HCT116 (cell line): ENCODE measurements around the gene SPACA1. TPM values are rescaled to one million over a fixed set of nuclear protein-coding genes. Genes with fewer than 3 reads are reported as not detected.

Source experiments
- ATAC-seq: fragments of 200-7000 bp; cut with Tn5 transposase; 2 replicates; pipeline ENCODE4 v1.9.1; 2020; ENCODE audit warnings: mild to moderate bottlenecking, moderate library complexity
- BruUV-seq: library from RNA; stranded (reverse); fragments of 400-500 nt; replicated peaks from 2 replicates; lab custom pipeline; 2021; lab: Mats Ljungman, UMichigan
- CTCF ChIA-PET: fragments of 300-600 bp; sonication (Branson Sonifier 250); formaldehyde crosslinking; loops from one replicate; lab custom pipeline; 2021; ENCODE audit warnings: antibody characterized with exemption; lab: Charles Lee
- POLR2A ChIA-PET: fragments of 300-600, 350-600 bp; sonication (Branson Sonifier 250); formaldehyde crosslinking; loops from one replicate; lab custom pipeline; 2021; ENCODE audit warnings: antibody characterized with exemption; lab: Charles Lee
- RAD21 ChIA-PET, 2 experiments: fragments of 300-600 bp; sonication (Branson Sonifier 250); formaldehyde crosslinking; loops; one replicate each; lab custom pipeline; 2023; ENCODE audit warnings: low total read pairs in 2 of 2; ENCODE audit not compliant: uncharacterized antibody in 2 of 2, unreplicated experiment in 2 of 2, low non-redundant PET in 1 of 2; lab: Charles Lee
- DNase-seq: peaks from one replicate; pipeline ENCODE4 v3.0.0-alpha.2; 2010; ENCODE audit warnings: low read depth, low spot score
- H2AFZ ChIP-seq: fragments of 200-600 bp; shearing (Covaris generic), sonication (generic); 2 replicates; pipeline ENCODE4 v1.6.1; 2017; ENCODE audit warnings: low read depth, mixed run types, mixed read lengths, antibody characterized with exemption, low read length; ENCODE audit not compliant: poor library complexity, severe bottlenecking
- H3K27ac ChIP-seq: 2 replicates; pipeline ENCODE4 v1.5.1; 2012; ENCODE audit warnings: low read depth, low read length
- H3K27me3 ChIP-seq: fragments of 200-600 bp; sonication (generic); 2 replicates; pipeline ENCODE4 v1.6.1; 2016; ENCODE audit warnings: mixed run types, low read length, mixed read lengths; ENCODE audit not compliant: insufficient read depth
- H3K36me3 ChIP-seq, 2 experiments: fragments of 200-500 bp in 1 of 2; fragments of 200-600 bp in 1 of 2; sonication (Bioruptor generic) in 1 of 2; sonication (generic) in 1 of 2; 2 replicates each; pipeline versions ENCODE4 v1.5.1 to v1.6.1; 2014 to 2016; ENCODE audit warnings: low read length in 2 of 2, inconsistent platforms in 1 of 2, mixed read lengths in 1 of 2, mixed run types in 1 of 2; ENCODE audit not compliant: insufficient read depth in 2 of 2, control insufficient read depth in 1 of 2
- H3K4me1 ChIP-seq, 2 experiments: fragments of 200-600 bp in 1 of 2; sonication (generic) in 1 of 2; 2 replicates each; pipeline versions ENCODE4 v1.5.1 to v1.6.1; 2012 to 2017; ENCODE audit warnings: low read length in 2 of 2, inconsistent platforms in 1 of 2, mild to moderate bottlenecking in 1 of 2, mixed read lengths in 1 of 2, mixed run types in 1 of 2, moderate library complexity in 1 of 2; ENCODE audit not compliant: insufficient read depth in 2 of 2, control insufficient read depth in 1 of 2
- H3K4me2 ChIP-seq: fragments of 200-600 bp; sonication (generic); 2 replicates; pipeline ENCODE4 v1.6.1; 2017; ENCODE audit warnings: mixed run types, low read length, mixed read lengths
- H3K4me3 ChIP-seq, 2 experiments: fragments of 200-600 bp in 1 of 2; sonication (generic) in 1 of 2; replicated peaks in 1 of 2; 2 replicates each; pipeline ENCODE4 v1.5.1; 2011 to 2016; ENCODE audit warnings: low read length in 2 of 2, control low read depth in 1 of 2, low read depth in 1 of 2, mild to moderate bottlenecking in 1 of 2, mixed read lengths in 1 of 2, mixed run types in 1 of 2
- H3K79me2 ChIP-seq: fragments of 200-600 bp; sonication (generic); 2 replicates; pipeline ENCODE4 v1.6.1; 2017; ENCODE audit warnings: mild to moderate bottlenecking, mixed run types, low read length, moderate library complexity, mixed read lengths; ENCODE audit not compliant: insufficient read depth
- H3K9ac ChIP-seq: fragments of 200-600 bp; sonication (generic); 2 replicates; pipeline ENCODE4 v1.6.1; 2016; ENCODE audit warnings: low read length, mixed read lengths
- H3K9me2 ChIP-seq: fragments of 200-600 bp; sonication (generic), shearing (Covaris generic); 2 replicates; pipeline ENCODE4 v1.6.1; 2017; ENCODE audit warnings: mixed run types, mild to moderate bottlenecking, moderate library complexity; ENCODE audit not compliant: insufficient read depth
- H3K9me3 ChIP-seq, 2 experiments: fragments of 200-500 bp in 1 of 2; fragments of 200-600 bp in 1 of 2; sonication (Bioruptor generic) in 1 of 2; sonication (generic) in 1 of 2; 2 replicates each; pipeline ENCODE4 v1.6.1; 2014 to 2017; ENCODE audit warnings: low read length in 2 of 2, mixed read lengths in 2 of 2, inconsistent platforms in 1 of 2, low read depth in 1 of 2, mild to moderate bottlenecking in 1 of 2, mixed run types in 1 of 2, moderate library complexity in 1 of 2; ENCODE audit not compliant: control insufficient read depth in 1 of 2, insufficient read depth in 1 of 2
- H4K20me1 ChIP-seq: fragments of 200-600 bp; sonication (generic), shearing (Covaris generic); 2 replicates; pipeline ENCODE4 v1.6.1; 2017; ENCODE audit warnings: mixed run types, mild to moderate bottlenecking, moderate library complexity; ENCODE audit not compliant: insufficient read depth
- CBX3 ChIP-seq: IDR thresholded peaks from 2 replicates; pipeline ENCODE4 v1.6.1; 2012; ENCODE audit warnings: low read depth
- EZH2phosphoT487 ChIP-seq: fragments of 200-600 bp; IDR thresholded peaks from 2 replicates; pipeline ENCODE4 v1.6.1; 2018; ENCODE audit warnings: antibody characterized with exemption, borderline replicate concordance
- JUND ChIP-seq: IDR thresholded peaks from 2 replicates; pipeline ENCODE4 v1.6.1; 2012
- POLR2AphosphoS5 ChIP-seq: IDR thresholded peaks from 2 replicates; pipeline ENCODE4 v1.6.1; 2011; ENCODE audit warnings: mild to moderate bottlenecking, low read depth, low read length, moderate library complexity
- SIN3A ChIP-seq: IDR thresholded peaks from 2 replicates; pipeline ENCODE4 v1.6.1; 2012; ENCODE audit warnings: low read depth
- SRF ChIP-seq: IDR thresholded peaks from 2 replicates; pipeline ENCODE4 v1.6.1; 2012; ENCODE audit warnings: low read depth
- TCF7L2 ChIP-seq: IDR thresholded peaks from 2 replicates; pipeline ENCODE4 v1.7.0; 2011; ENCODE audit warnings: borderline replicate concordance, inconsistent platforms; ENCODE audit not compliant: insufficient read depth, insufficient read length; ENCODE audit errors: extremely low read depth
- YY1 ChIP-seq: IDR thresholded peaks from 2 replicates; pipeline ENCODE4 v1.6.1; 2011; ENCODE audit warnings: low read length, low read depth, moderate library complexity, mild to moderate bottlenecking; ENCODE audit not compliant: insufficient replicate concordance; ENCODE audit errors: extremely low read depth
- intact Hi-C: fragments of 100-400 bp; cut with micrococcal nuclease; formaldehyde crosslinking; loops from 2 replicates; pipeline ENCODE4 v1.10.0; 2022
- total RNA-seq: library from RNA; stranded (reverse); gene quantifications from one replicate; pipeline ENCODE4 v1.2.1, GENCODE V29; 2021; ENCODE audit not compliant: unreplicated experiment

The SPACA1 gene
- total RNA-seq, 1 experiment from 2014 or later = not detected

GRCh38 chr6:88024696-88025095 is 22.9 kb upstream of the SPACA1 start:
- no peak for TF ChIP-seq JUND
- TF ChIP-seq YY1 = no peak
- TF ChIP-seq SRF = no peak
- TF ChIP-seq SIN3A = no peak
- TF ChIP-seq POLR2AphosphoS5 = no peak
- TF ChIP-seq EZH2phosphoT487 = no peak
- no peak for TF ChIP-seq TCF7L2
- 0 out of 2 replicates have a peak, but pooled peaks cover 7% of the 10 kb centered on the region for H3K27me3 ChIP-seq
- no peaks in the 10 kb centered on the region for H3K9me2 ChIP-seq
- intact Hi-C loops = no loop called here
- no peaks in the 10 kb centered on the region for H4K20me1 ChIP-seq
- ChIA-PET CTCF (no interaction called here), POLR2A (no interaction called here), RAD21 (no interaction called here)
- H3K36me3 ChIP-seq = no peaks in the 10 kb centered on the region
- DNase-seq (no peak), ATAC-seq (no peak)
- H3K9me3 ChIP-seq = no peaks in the 10 kb centered on the region
- H3K4me2 ChIP-seq = no peak overlapping the region
- H3K4me3 ChIP-seq = no peak overlapping the region
- H3K9ac ChIP-seq = no peak overlapping the region
- H2AFZ ChIP-seq = no peak overlapping the region
- no peak overlapping the region for H3K27ac ChIP-seq
- no peaks in the 10 kb centered on the region for H3K4me1 ChIP-seq
- BruUV-seq = no TSS peak
- H3K79me2 ChIP-seq = no peaks in the 10 kb centered on the region

- no peak for ATAC-seq
- BruUV-seq = no TSS peak
- no peaks in the 10 kb centered on the region for H3K79me2 ChIP-seq
- intact Hi-C loops = no loop called here
- no peak overlapping the region for H3K27ac ChIP-seq
- H3K9me2 ChIP-seq = no peaks in the 10 kb centered on the region
- peaks cover 6 to 12% of the 10 kb centered on the region in 2 experiments; a peak in 2 of 4 replicates for H3K9me3 ChIP-seq
- H3K4me2 ChIP-seq = no peak overlapping the region
- ChIA-PET POLR2A (no interaction called here), CTCF (no interaction called here), RAD21 (no interaction called here)
- no peaks in the 10 kb centered on the region for H4K20me1 ChIP-seq
- TF ChIP-seq SIN3A (no peak), CBX3 (peak; percentile 92)
- no peak overlapping the region for H3K4me3 ChIP-seq
- H2AFZ ChIP-seq = no peak overlapping the region
- H3K4me1 ChIP-seq = no peaks in the 10 kb centered on the region
- no peaks in the 10 kb centered on the region for H3K27me3 ChIP-seq
- no peak for DNase-seq
- H3K36me3 ChIP-seq = no peaks in the 10 kb centered on the region
- no peak overlapping the region for H3K9ac ChIP-seq
Observed at GRCh38 chr6:88031550-88031949, 16.1 kb upstream of the SPACA1 start.
